GM19351 (cell line): ENCODE results near the gene TNFRSF12A.

ENCODE experiments used
- ATAC-seq: cut with Tn5 transposase; IDR thresholded peaks from one replicate; pipeline ENCODE4 v1.9.1; 2021; ENCODE audit warnings: mild to moderate bottlenecking, moderate library complexity; ENCODE audit not compliant: unreplicated experiment

Gene TNFRSF12A, protein sequence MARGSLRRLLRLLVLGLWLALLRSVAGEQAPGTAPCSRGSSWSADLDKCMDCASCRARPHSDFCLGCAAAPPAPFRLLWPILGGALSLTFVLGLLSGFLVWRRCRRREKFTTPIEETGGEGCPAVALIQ

DNA sequence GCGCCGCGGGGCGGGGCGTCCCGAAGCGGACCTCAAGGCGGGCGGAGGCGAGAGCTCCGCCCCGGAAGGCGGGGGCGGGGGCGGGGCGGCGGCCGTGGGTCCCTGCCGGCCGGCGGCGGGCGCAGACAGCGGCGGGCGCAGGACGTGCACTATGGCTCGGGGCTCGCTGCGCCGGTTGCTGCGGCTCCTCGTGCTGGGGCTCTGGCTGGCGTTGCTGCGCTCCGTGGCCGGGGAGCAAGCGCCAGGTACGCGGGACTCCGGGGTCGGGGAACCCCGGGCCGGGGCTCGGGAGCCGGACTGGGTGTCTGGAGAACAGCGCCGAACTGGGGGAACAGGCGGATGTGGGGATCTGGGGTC, at the start of gene TNFRSF12A:
TSS of gene TNFRSF12A (plus strand) at position 122 of the 357 bp plus-strand sequence. CDS start at position 152, 30 bp downstream.
- ATAC-seq = no peak

DNA sequence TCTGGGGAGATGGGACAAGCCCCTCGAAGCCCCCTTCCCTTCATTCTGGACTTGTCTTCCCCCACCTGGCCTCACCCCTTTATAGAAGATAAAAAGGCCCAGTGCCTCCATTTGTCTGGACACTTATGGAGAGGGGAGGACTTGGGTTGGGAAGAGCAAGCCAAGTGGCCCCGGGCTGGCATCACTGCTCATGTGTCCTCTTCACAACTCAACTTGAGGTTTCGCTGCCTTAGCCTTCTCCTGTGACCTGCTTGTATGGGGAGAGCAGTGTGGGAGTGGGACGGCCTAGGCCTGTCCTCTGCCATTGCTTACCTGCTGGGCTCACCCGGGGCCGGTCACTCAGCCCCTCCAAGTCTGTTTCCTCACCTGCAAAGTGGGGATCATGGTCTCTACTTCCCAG, 49.6 kb upstream of the TNFRSF12A start:
- no peak for ATAC-seq

DNA sequence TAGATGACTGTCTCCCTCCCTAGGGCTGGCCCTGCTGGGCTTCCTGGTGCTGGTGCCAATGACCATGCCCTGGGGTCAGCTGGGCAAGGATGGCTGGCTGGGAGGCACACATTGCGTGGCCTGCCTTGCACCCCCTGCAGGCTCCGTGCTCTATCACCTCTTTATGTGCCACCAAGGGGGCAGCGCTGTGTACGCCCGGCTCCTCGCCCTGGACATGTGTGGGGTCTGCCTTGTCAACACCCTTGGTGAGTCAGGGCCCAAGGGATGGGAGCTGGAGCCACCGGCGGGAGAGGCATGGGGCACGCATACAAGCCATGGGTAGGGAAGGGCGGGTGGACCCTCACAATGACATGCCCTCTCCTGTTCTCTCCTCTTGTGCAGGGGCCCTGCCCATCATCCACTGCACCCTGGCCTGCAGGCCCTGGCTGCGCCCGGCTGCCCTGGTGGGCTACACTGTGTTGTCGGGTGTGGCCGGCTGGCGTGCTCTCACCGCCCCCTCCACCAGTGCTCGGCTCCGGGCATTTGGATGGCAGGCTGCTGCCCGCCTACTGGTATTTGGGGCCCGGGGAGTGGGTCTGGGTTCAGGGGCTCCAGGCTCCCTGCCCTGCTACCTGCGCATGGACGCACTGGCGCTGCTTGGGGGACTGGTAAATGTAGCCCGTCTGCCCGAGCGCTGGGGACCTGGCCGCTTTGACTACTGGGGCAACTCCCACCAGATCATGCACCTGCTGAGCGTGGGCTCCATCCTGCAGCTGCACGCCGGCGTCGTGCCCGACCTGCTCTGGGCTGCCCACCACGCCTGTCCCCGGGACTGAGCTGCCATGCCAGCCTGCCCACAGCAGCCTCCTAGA, 48.8 kb upstream of the TNFRSF12A start:
- no peak for ATAC-seq

DNA sequence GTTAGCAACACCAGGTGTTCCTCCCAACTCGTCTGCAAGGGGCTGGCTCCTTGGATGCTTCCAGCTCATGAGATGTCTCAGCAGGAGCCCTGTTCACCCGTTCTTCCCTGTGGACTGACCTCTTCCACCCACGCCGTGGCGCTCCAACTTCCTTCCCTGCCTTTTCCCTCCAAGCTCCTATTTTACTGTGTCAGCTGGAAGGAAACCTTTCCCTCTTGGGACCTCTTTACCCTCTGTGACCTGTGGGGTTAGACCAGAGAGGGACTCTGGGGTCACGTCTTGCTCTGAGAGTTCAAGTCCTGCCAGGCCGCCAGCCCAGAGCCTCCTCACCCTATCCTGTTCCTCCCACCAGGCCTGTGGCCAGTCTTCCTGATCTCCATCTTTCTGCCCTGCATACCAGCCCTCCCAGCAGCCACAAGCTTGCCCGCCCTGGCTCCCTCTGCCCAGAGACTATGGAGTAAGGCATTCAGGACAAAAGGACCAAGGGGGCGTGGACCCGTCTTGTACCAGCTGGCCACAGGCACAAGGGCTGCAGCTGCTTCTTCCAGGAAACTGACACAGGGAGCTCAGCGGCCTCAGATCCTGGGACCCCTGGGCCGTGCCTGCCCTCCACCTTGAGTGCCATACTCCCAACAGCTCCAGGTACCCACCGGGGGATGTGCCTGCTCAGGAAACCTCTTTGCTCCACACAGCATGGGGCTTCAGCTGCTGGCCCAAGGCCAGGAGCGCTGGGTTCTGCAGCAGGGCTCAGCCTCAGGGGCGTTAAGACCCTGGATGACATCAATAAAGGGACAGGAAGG, 48.0 kb upstream of the TNFRSF12A start:
- no peak for ATAC-seq

DNA sequence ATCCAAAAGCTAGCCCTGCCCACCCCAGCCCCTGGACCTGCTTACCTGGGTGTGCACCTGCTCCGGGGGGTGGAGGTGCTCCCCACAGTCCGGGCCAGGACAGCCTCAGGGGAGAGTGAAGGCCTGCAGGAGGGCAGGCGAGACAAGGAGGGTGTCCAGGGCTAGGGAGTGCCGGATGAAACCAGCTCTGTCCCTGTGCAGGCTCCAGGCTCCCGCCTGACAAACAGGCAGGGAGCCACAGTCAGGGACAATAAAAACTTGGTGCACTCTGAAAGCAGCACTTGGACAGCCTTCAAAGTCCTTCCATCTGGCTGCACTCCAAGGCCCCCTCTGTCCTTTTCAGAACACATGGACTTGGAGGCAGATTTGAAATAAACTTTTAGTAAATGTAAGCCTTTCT, 47.1 kb upstream of the TNFRSF12A start:
- ATAC-seq = no peak

DNA sequence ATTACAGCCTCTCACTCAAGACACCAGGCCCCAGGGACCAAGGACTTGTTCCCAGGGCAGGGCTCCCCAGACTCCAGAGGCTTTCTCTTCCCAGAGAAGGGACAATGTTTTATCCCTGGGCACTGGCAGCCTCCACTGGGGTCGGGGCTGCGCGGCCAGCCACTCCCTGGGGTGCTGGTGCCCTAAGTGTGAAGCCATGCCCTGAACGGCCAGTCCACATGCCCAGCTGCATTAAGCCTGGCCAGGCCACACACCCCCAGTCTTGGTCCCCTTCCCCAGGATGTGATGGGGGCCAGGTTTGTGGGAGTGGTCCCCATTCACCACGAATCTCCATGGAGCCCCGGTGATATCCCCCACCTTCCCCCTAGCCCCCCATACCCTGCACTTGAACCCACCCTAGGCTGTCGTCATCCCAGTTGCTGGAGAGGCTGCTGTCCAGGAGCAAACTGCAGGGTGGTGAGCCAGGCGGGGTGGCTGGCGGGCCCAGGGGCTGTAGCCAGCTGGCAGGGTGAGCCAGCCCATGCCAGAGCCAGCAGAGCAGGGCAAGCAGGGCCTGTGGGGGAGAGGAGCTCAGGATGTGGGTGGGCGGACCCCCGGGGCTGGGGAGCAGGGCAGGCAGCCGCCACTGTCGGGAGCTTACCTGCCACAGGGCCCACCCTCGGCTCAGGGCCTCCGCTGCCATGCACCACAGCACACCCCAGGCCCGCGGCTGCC, 46.4 kb upstream of the TNFRSF12A start:
- ATAC-seq = no peak

DNA sequence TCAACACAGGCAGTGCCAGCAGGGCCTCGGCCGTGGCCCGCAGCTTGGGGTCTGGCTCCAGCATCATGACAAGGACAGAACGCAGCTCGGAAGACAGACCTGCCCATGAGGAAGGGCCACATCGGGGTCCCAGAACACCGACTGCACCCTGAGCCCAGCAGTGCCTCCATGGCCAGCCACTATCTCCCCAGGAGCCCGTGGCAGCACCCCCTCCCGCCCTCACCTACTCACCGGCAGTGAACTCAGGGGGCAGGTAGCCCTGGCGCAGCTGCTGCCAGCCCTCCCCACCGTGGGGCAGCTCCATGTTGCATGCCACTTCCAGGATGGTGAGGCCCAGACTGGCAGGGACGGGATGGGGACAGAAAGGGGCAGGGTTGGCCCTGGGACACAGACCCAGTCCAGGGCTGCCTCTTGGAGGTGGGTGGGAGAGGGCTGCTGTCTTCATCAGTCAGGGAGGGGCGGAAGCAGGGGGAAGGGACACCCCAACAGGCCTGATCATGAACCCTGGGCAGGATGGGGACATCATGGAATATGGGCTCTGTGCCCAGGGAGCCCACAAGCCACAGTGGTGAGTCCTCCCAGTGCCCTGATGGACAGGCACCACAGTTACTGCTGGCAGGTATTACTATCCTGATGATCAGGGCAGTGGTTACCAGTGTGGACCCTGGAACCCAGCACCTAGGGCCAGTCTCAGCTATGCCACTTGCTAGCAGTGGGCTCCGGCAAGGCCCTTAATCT, 45.7 kb upstream of the TNFRSF12A start:
- no peak for ATAC-seq

DNA sequence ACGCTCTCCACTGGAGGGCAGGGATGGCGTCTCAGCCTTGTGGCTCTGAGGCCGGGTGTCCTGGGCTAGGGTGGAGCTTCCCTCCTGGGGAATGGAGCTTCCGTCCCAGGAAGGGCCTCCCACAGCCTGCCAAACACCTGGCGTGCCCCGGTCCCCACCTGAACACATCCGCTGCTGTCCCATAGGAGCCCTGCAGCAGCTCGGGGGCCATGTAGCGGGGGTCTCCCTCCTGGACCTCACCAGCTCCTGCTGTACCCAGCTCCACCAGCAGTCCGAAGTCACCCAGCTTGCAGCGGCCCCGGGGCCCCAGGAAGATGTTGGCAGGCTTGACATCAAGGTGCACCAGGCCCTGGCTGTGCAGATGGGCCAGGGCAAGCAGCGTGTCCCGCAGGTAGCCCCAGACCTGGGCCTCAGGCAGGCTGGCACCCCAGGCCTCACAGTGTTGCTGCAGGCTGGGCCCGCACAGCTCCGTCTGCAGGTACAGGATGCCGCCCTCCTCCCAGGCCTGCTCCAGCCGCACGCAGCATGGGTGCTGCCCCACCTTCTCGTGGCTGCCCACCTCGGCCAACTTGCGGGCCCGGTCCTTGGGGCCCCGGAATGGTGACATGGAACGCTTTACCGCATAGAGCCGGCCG, 44.9 kb upstream of the TNFRSF12A start:
- ATAC-seq = no peak

DNA sequence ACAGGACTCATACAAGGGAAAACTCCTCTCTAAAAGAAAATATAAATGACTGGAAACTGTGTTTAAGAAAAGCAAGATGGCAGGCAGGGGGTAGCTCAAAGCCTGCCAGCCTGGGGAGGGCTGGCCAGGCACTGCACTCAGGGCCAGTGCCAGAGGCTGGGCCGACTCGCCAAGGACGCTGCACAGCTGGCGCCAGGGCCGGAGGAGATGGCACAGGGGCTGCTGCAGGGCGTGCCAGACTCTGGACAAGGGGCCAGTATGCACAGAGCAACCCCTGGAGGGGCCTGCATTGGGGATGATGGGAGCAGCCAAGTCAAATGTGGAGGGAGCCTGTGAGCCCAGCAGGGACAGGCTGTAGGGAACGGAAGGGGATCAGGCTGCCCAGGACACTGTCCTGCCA, 44.0 kb upstream of the TNFRSF12A start:
- no peak for ATAC-seq

DNA sequence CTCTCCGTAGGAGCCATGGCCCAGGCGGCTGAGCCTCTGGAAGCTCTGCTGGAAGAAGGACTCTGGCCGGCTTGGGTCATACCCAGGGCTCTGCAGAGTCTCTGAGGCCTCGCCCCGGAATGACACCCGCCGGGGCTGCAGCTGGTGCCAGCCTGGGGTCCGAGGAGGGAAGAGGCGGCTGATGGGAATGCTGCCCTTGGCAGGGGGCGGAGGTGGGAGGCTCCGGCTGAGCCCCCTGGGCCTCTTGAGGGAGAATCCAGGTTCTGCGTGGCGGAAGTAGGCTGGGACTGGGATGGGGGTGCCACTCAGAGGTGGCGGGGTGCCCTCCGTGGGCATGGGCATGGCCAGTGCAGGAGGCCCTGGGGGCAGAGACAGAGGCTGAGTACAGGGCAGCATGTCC, 43.5 kb upstream of the TNFRSF12A start:
- no peak for ATAC-seq

DNA sequence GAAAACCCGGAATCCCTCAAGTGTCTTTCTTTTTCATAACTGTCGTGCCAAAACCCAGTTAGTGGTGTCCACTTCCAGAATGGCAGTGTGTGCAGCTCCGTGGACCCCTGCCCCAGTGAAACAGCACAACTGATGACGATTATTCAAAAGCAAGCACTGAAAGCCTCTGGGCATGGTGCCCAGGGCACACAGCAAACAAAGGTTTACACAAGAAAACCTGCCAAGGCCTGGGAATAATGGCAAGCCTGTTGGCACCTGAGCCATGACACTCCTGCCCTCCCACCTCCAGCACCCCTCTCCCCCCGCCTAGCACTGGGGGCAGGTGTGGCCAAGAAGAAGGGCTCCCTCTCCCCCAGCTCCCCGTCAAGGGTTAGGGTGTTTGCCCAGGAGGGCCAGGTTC, 42.7 kb upstream of the TNFRSF12A start:
- no peak for ATAC-seq

DNA sequence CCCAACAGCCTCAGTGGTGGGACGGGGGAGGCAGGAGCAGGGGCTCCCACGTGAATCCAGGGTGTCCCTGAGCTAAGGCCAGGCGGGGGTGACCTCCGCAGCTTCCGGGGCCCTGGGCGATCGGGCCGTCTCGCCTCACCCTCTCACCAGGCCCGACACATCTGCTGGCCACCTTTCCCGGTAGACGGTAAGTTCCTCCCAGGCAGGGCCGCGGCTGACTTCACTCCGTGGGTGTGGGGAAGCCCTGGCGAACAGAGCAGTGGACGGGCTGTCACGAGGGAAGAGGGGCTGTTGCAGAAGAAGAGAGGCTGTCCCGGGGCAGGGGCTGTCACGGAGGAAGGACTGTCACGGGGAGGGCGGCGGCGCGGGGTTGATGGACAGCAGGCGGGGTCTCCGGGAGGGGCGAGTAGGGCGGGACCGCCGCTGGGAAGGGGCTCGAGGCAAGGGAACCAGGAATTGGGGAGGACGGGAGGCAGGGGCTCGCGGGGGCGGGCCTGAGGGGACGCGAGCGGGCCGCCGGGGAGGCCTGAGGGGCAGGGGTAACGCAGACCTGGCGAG, 40.4 kb upstream of the TNFRSF12A start:
- peak; percentile 5 for ATAC-seq

DNA sequence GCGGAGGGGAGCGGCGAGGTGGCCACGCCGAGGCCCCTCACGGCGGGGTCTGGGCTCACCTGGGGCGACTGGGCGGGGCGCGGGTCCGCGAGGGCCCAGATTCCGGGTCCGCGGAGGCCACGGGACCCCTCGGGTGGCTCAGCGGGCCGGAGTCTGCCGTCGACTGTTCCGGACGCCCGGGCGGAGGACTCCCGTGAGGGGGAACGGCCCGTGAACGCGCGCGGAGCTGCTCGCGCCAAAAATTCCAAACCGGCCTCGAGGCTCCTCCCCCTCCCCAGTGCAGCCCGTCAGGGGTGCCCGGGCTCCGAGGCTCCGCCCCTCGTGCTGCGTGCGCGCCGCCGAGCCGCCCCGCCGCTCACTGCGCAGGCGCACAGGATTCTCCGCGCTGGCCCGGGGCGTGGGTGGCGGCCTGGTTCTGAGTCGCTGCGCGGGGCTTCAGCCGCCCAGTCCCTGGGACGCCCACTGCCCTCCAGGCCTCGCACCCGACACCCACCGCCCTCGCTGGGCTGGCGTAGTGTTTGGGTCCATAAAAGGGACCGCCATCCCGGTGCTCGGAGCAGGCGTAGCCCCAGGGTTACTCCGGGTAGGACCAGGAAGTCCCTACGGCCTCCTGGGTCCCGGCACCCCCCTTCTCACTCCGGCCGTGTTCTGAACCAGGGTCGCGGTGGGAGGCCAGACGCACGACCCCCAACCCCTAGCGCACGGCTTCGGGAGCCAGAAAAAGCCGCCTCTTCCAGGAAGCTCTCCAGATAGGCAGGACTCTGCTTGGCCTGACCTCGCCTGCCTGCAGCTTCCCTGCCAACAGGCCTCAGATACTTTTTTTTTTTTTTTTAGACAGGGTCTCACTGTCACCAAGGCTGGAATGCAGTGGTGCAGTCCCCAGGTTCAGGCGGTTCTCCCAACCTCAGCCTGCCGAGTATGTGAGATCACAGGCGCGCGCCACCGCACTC, 39.7 kb upstream of the TNFRSF12A start, which contains the start of gene PKMYT1:
TSS of gene PKMYT1 (minus strand) at position 220 of the 950 bp plus-strand sequence. CDS start 789 bp downstream, outside the sequence.
- ATAC-seq = peak; percentile 75

DNA sequence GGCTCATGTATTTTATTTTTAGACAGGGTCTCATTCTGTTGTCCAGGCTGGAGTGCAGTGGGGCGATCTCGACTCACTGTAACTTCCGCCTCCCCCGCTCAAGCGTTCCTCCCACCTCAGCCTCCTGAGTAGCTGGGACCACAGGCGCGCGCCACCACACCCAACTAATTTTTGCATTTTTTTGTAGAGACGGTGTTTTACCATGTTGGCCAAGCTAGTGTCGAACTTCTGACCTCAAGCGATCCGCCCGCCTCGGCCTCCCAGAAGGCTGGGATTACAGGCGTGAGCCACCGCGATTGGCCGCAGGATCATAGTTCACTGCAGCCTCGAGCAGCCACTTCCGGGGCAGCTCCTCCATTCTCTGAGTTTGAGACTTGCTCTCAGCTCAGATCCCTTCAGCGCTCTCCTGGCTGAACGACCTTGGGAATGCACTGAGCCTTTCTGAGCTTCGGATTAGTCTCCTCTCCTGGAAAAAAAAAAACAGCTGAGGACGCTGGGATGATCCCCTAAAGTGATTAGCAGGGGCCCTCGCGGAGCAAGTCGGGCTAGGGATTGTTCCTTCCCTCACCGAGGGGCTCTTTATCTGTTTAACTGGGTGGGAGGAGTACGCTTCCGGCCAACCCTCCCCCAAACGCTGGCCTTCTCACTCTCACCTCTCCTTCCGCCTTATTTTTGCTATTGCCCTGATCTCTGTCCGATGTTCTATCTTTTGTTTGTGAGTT, 38.8 kb upstream of the TNFRSF12A start:
- no peak for ATAC-seq

DNA sequence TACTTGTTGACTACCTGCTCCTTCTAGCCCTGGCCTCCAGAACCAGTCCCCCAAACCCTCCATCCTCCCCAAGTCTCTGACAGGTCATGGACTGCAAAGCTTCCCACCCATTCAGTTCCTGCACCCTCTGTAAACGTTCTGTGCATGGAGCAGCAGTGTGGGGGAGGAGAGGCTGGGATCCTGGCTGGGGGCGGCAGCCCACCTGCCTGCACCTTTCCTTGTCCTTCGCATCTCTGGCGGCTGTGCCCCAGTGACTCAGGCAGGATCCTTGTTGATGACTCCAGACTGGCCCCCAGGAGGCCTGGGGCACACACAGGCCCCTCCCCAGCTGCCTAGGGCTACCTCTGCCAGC, 38.3 kb upstream of the TNFRSF12A start:
- ATAC-seq = no peak

DNA sequence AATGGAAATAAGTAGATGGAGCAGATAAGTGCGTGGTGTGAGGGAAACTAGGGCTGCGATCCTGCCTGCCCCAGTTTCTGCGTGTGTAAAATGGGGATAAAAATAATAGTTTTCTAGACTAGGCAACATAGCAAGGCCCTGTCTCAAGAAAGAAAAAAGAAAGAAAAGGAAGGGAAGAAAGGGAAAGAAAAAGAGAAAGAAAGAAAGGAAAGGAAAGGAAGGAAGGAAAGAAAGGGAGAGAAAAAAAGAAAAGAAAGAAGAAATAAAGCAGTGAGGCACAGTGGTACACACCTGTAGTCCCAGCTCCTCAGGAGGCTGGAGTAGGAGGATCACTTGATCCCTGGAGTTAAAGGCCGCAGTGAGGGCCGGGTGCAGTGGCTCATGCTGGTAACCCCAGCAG, 37.8 kb upstream of the TNFRSF12A start:
- ATAC-seq = no peak

DNA sequence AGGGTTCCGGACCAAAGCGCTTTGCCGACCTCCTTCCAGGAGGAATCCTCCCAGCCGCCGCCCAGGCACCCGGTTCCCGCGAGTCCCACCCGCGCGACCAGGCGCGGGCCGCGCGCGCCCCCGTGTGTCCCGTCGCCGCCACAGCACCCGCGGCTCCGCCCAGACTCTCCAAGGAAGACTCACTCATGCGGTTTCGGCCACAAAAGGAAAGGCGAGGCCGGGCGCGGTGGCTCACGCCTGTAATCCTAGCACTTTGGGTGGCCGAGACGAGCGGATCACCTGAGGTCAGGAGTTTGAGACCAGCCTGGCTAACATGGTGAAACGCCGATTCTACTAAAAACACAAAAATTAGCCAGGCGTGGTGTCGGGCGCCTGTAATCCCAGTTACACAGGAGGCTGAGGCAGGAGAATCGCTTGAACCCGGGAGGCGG, 36.4 kb upstream of the TNFRSF12A start:
- no peak for ATAC-seq

DNA sequence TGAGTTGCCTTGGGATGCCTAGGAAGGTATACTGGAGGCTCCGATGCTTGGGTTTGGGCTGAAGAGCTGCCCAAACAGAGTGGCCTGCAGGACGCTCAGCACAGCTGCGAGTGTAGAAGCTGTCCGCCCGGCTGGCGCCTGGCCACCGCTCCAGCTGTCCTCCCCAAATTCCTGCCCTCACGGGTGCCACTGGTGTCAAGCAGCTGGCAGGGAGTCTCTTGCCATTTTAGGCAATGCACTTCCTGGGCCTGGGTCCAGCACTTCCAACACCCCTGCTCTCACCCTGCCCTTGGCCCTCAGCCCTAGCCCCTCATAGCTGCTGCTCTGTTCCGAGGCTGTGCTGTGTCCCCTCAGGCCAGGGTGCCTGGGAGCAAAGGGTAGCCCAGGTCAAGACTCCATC, 34.7 kb upstream of the TNFRSF12A start:
- ATAC-seq = no peak
